HG02623 (cell line): ENCODE data around the gene FOLR3.
"Not testable (repeated sequence)": the region's sequence is repeated elsewhere in the genome, so short reads cannot be mapped to it uniquely, and the experiment has no call there.

Source experiments
- ATAC-seq: cut with Tn5 transposase; IDR thresholded peaks from one replicate; pipeline ENCODE4 v1.9.1; 2021; ENCODE audit warnings: moderate library complexity; ENCODE audit not compliant: unreplicated experiment

Gene FOLR3

DNA sequence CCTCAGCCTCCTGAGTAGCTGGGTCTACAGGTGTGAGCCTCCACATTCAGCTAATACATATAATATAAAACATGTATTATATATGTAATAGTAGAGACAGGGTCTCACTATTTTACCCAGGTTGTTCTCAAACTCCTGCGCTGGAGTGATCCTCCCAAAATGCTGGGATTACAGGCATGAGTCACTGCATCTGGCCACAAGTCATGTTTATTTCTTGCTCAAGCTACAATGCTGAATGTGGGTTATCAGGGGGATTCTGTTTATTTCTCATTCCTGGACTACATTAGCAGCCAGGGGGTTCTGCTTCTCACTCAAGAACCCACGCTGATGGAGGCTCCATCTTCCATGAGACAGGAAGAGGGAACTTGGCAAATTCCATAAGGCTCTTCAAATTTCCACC, 24.8 kb downstream of the FOLR3 start:
- no peak for ATAC-seq

DNA sequence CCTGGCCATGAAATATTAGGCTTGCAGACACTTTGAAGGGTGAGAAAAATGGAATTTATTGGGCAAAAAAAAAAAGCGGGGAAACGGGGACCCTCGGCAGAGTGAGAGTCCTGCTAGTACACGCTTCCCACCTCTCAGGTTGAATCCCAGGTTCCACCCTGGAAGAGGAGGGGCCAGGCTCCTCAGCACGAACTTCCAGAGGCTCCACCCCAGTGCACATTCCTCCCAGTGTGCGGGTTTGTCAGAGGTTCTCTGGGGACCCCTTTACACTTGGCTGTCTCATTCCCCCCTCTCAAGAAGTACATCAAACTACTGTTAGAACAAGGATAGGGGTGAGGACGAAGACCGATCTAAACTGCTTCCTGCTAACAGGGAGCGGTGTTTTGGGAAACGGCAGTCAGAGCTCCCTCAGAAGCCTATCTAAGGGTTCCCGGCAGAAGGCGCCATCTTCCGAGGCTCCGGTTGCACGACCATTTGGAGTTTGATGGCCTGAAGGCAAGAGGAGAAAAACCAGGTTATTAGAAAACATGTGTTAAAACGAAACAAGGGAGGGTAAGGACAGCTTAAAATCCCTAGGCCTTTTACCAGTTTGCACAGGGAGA, 27.5 kb downstream of the FOLR3 start:
- ATAC-seq, result no peak

- not testable (repeated sequence) for ATAC-seq
Observed at GRCh38 chr11:72164187-72164586, 28.7 kb downstream of the FOLR3 start.

DNA sequence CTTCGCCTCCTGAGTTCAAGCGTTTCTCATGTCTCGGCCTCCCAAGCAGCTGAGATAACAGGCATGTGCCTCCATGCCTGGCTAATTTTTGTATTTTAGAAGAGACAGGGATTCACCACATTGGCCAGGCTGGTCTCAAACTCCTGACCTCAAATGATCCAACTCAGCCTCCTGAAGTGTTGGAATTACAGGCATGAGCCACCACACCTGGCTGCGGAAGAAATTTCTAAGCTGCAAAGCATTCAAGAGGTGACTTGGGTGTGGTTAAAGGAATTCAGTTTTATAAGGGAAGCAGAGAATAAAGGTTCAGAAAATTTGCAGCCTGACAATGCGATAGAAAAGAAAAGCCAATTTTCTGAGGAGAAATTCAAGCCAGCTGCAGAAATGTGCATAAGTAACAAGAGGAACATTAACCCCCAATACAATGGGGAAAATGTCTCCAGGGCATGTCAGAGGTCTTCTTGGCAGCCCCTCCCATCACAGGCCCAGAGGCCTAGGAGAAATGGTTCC, 33.6 kb downstream of the FOLR3 start:
- not testable (repeated sequence) for ATAC-seq

DNA sequence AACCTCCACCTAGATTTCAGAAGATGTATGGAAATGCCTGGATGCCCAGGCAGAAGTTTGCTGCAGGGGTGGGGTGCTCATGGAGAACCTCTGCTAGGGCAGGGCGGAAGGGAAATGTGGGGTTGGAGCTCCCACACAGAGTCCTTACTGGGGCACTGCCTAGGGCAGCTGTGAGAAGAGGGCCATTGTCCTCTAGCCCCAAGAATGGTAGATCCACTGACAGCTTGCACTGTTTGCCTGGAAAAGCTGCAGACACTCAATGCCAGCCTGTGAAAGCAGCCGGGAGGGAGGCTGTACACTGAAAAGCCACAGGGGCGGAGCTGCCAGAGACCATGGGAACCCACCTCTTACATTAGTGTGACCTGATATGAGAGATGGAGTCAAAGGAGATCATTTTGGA, 34.2 kb downstream of the FOLR3 start:
- not testable (repeated sequence) for ATAC-seq

DNA sequence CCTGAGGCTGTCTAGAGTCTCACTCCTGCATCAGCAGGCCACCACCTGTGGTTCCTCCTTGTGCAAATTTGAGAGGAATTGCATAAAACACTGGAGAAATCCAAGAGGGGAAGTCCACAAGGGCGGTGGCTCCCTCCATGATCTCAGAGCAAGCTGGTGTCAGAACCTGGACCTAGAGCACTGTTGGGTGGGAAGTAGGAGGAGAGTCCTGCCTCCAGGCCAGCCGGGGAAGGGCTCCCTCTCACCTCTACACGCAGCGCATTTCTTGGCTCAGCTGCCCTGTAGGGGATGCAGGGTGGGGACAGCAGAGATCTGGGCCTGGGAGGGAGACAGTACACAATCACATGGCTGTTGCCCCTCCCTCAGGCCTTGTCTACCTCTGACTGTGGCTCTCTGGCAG, 36.5 kb downstream of the FOLR3 start:
- not testable (repeated sequence) for ATAC-seq

DNA sequence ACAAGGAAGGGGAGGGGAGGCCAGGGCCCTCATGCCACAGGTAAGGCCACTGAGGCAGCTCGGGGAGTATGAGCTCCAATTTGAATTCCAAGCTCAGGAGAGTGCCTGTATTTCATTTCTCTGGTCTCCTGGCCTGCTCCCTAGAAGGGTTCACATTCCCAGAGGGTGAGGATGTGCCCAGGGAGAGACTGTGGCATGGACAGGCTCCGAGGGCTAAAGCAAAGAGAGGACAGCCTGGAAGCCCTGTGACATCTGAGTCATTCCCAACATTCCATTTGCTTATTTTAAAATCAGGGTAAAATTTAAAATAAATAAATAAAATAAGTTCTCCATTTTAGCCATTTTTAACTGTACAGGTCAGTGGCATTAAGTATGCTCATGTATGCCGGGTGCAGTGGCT, 37.8 kb downstream of the FOLR3 start:
- ATAC-seq, result no peak

- no peak for ATAC-seq
Observed at GRCh38 chr11:72174302-72175070, 39.0 kb downstream of the FOLR3 start.

DNA sequence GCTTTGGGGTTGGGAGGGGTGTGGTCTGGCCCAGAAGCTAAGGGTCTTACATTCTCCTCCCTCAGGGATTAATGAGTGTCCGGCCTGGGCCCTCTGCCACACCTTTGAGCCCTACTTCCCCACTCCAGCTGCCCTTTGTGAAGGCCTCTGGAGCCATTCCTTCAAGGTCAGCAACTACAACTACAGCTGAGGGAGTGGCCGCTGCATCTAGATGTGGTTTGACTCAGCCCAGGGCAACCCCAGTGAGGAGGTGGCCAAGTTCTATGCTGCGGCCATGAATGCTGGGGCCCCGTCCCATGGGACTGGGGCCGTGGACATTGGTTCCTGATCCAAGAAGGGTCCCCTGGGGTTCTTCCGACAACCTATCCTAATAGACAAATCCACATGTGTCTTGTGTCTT, 42.1 kb downstream of the FOLR3 start:
- ATAC-seq, result no peak

- ATAC-seq, result no peak
Observed at GRCh38 chr11:72179049-72179803, 43.7 kb downstream of the FOLR3 start.

DNA sequence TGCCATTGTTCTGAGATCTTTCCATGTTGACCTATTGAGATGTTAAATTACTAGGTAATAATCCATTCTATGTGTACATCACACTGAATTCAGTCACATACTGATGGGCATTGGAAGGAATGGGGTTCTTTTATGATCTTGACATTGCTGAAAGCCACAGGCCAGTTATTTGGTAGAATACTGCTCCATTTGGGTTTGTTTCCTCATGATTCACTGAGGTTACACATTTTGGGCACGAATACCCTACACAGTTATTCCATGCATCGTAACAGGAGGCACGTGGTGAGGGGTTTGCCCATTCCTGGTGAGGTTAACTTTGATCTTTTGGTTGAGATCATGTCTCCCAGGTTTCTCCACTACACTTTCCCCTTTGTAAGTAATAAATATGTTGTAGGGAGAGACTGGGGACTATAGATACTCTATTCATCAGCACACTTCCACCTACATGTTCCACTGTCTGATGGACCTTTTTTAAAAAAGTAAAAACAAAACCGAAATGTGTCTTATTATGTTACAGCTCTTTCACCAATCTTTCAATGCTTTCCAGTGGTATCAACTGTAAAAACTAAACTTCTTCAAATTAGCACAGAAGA, 44.4 kb downstream of the FOLR3 start:
- ATAC-seq, result no peak

DNA sequence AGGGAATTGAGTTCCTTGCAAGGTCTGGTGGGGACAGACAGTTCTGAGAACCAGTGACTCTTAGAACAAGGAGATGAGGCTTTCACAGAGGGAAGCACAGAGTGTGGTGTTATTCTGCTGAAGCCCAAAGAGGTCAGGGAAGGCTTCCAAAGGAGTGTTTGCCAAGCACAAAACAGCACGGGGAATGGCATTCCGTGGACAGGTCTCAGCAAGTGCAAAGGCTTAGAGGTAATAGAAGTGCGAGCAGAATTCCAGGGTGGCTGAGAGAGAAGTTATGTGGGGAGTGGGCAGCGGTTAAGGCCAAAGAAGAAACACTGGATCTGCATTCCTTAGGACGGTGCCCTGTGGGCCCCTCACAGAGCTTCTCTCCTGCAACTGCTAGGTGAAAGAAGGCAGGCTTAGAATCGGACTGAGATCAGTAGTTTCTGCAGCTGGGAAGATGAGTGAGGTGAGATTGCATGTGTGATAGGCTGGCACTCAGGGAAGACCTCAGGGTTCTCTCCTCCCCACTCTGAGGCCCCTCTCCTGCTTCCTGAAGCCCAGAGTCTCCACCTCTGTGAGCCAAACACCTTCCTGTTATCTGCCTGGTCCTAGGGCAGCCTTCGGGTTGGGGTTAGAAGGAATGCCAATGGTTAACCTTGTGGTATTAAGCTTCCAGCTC, 45.5 kb downstream of the FOLR3 start:
- ATAC-seq, result not testable (repeated sequence)

- not testable (repeated sequence) for ATAC-seq
Observed at GRCh38 chr11:72181553-72181958, 46.0 kb downstream of the FOLR3 start.

DNA sequence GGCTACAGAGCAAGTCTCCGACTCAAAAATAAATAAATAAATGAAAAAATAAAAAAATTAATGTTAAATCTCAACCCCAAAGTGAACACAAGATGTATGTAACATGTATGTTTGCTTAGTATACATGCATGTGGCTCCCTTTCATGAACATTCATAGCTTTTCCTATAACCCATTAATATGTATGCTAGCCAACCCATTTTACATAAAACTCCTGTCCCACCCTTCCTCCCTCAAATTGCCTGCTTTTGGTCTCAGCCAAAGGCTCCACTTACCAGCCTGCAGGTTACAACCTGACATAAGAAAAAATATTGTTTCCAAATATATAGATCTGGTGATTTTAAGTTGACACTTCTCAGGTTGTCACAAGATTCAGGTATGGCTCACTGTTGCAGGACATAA, 52.7 kb downstream of the FOLR3 start:
- no peak for ATAC-seq
